Endothelial cell of umbilical vein (primary cell): Measurements from ENCODE around the gene ETS1. TPM values are rescaled to one million over a fixed set of nuclear protein-coding genes. Genes with fewer than 3 reads are reported as not detected.

ENCODE experiments used
- BruUV-seq: library from RNA; stranded (reverse); fragments of 400-500 nt; replicated peaks from 2 replicates; lab custom pipeline; 2021; lab: Mats Ljungman, UMichigan
- CTCF ChIA-PET: fragments of 300-600, 350-600 bp; sonication (Branson Sonifier 250); formaldehyde crosslinking; loops from one replicate; lab custom pipeline; 2021; ENCODE audit warnings: antibody characterized with exemption, inconsistent platforms; lab: Charles Lee
- POLR2A ChIA-PET: fragments of 300-600, 350-600 bp; sonication (Branson Sonifier 250); formaldehyde crosslinking; loops from one replicate; lab custom pipeline; 2021; ENCODE audit warnings: antibody characterized with exemption, inconsistent platforms; lab: Charles Lee
- DNase-seq: peaks from one replicate; pipeline ENCODE4 v3.0.0-alpha.2; 2011; ENCODE audit warnings: low read depth, low spot score
- FAIRE-seq: peaks from 2 replicates; lab custom pipeline; 2011; peaks lifted over from hg19 to GRCh38; lab: Jason Lieb, UNC
- H2AFZ ChIP-seq: 2 replicates; pipeline ENCODE4 v1.6.0; 2012; ENCODE audit warnings: low read depth, low read length, control low read depth, inconsistent platforms
- H3K27ac ChIP-seq: 2 replicates; pipeline ENCODE4 v1.5.1; 2011; ENCODE audit warnings: low read depth, mild to moderate bottlenecking, control low read depth, low read length, moderate library complexity; ENCODE audit not compliant: insufficient read depth
- H3K27me3 ChIP-seq, 2 experiments: 2 replicates each; pipeline versions ENCODE4 v1.6.0 to v1.6.1; 2011; ENCODE audit warnings: low read length in 2 of 2, mixed read lengths in 1 of 2; ENCODE audit not compliant: control insufficient read depth in 2 of 2, insufficient read depth in 2 of 2
- H3K36me3 ChIP-seq, 2 experiments: 2 replicates in 1 of 2; 3 replicates in 1 of 2; pipeline ENCODE4 v1.5.1; 2011; ENCODE audit warnings: low read length in 2 of 2, mild to moderate bottlenecking in 1 of 2, moderate library complexity in 1 of 2; ENCODE audit not compliant: control insufficient read depth in 2 of 2, insufficient read depth in 2 of 2; ENCODE audit errors: extremely low read depth in 1 of 2
- H3K4me1 ChIP-seq: 3 replicates; pipeline ENCODE4 v1.5.1; 2011; ENCODE audit warnings: mild to moderate bottlenecking, low read length; ENCODE audit not compliant: control insufficient read depth, insufficient read depth; ENCODE audit errors: extremely low read depth
- H3K4me2 ChIP-seq: 2 replicates; pipeline ENCODE4 v1.6.1; 2011; ENCODE audit warnings: low read length, control low read depth, mixed read lengths; ENCODE audit not compliant: insufficient read depth
- H3K4me3 ChIP-seq, 3 experiments: fragments of 200-600 bp in 1 of 3; sonication (generic), shearing (Covaris generic) in 1 of 3; replicated peaks in 1 of 3; 2 replicates each; pipeline ENCODE4 v1.5.1; 2011 to 2016; ENCODE audit warnings: control low read depth in 3 of 3, low read length in 3 of 3, mild to moderate bottlenecking in 2 of 3, inconsistent platforms in 1 of 3, low read depth in 1 of 3, moderate library complexity in 1 of 3; ENCODE audit not compliant: insufficient read depth in 1 of 3
- H3K79me2 ChIP-seq: 2 replicates; pipeline ENCODE4 v1.6.0; 2012; ENCODE audit warnings: low read length, inconsistent platforms; ENCODE audit not compliant: control insufficient read depth, insufficient read depth
- H3K9ac ChIP-seq: replicated peaks from 2 replicates; pipeline ENCODE3; 2011; ENCODE audit warnings: low read length, control low read depth; ENCODE audit not compliant: insufficient read depth; ENCODE audit errors: extremely low read depth
- H3K9me1 ChIP-seq: replicated peaks from 3 replicates; pipeline ENCODE4 v1.6.0; 2011; ENCODE audit warnings: mild to moderate bottlenecking, low read length; ENCODE audit not compliant: control insufficient read depth, insufficient read depth; ENCODE audit errors: extremely low read depth
- H3K9me3 ChIP-seq: replicated peaks from 2 replicates; pipeline ENCODE4 v1.5.1; 2012; ENCODE audit warnings: low read length, inconsistent platforms; ENCODE audit not compliant: control insufficient read depth, insufficient read depth
- H4K20me1 ChIP-seq: replicated peaks from 2 replicates; pipeline ENCODE3; 2011; ENCODE audit warnings: mild to moderate bottlenecking, low read length; ENCODE audit not compliant: control insufficient read depth, insufficient read depth; ENCODE audit errors: extremely low read depth
- EZH2 ChIP-seq: IDR thresholded peaks from 2 replicates; pipeline ENCODE4 v1.6.1; 2012; ENCODE audit warnings: borderline replicate concordance, low read depth, mild to moderate bottlenecking, moderate library complexity, low read length, inconsistent platforms; ENCODE audit not compliant: severe bottlenecking
- FOS ChIP-seq: IDR thresholded peaks from 2 replicates; pipeline ENCODE4 v1.6.1; 2011; ENCODE audit warnings: mild to moderate bottlenecking, low read length, moderate library complexity, borderline replicate concordance; ENCODE audit not compliant: insufficient read depth
- GATA2 ChIP-seq: IDR thresholded peaks from 2 replicates; pipeline ENCODE4 v1.7.0; 2011; ENCODE audit warnings: low read depth, mild to moderate bottlenecking, moderate library complexity, mixed read lengths, low read length; ENCODE audit not compliant: insufficient read length, insufficient read depth
- JUN ChIP-seq: IDR thresholded peaks from 2 replicates; pipeline ENCODE4 v1.6.1; 2011; ENCODE audit warnings: borderline replicate concordance, low read depth; ENCODE audit not compliant: insufficient read length, insufficient read depth
- MYC ChIP-seq: IDR thresholded peaks from one replicate; pipeline ENCODE4 v1.6.1; 2011; ENCODE audit warnings: mild to moderate bottlenecking, low read depth, low read length
- POLR2A ChIP-seq: IDR thresholded peaks from 2 replicates; pipeline ENCODE4 v1.6.1; 2012; ENCODE audit warnings: low read depth, mild to moderate bottlenecking, control low read depth, low read length
- POLR2AphosphoS5 ChIP-seq: IDR thresholded peaks from 2 replicates; pipeline ENCODE4 v1.6.1; 2012; ENCODE audit warnings: low read depth, mild to moderate bottlenecking, control low read depth, low read length, moderate library complexity; ENCODE audit not compliant: insufficient read depth
- dilution Hi-C: fragments of 300-500 bp; cut with MboI; formaldehyde crosslinking; loops from one replicate; pipeline ENCODE4 v1.15.0; 2019; ENCODE audit warnings: low sequenced_read_pairs; ENCODE audit not compliant: extremely low pct_ligation_motif_present
- intact Hi-C: fragments of 100-400 bp; cut with micrococcal nuclease; formaldehyde crosslinking; loops from one replicate; pipeline ENCODE4 v1.10.0; 2022
- polyA plus RNA-seq, 4 experiments: library from polyadenylated mRNA; depleted of rRNA in 3 of 4; stranded (reverse) in 3 of 4; unstranded in 1 of 4; fragments of >200 nt; gene quantifications; 2 replicates each; pipeline versions ENCODE4 v1.2.1 to v1.2.3, GENCODE V29; 2011 to 2012; ENCODE audit warnings: missing spikeins in 1 of 4
- total RNA-seq: library from RNA; stranded (reverse); gene quantifications from 2 replicates; pipeline ENCODE4 v1.2.3, GENCODE V29; 2021
- TF ChIP-seq, protein P1 (sequence below): IDR thresholded peaks from 2 replicates; pipeline ENCODE4 v1.6.1; 2011; ENCODE audit not compliant: insufficient read depth, insufficient read length
- TF ChIP-seq, protein P2 (sequence below), 2 donors: IDR thresholded peaks; 1 replicate in 1 of 2; 2 replicates in 1 of 2; pipeline ENCODE4 v1.5.1; 2011; ENCODE audit warnings: low read length in 2 of 2, mild to moderate bottlenecking in 2 of 2, moderate library complexity in 2 of 2, control low read depth in 1 of 2, inconsistent platforms in 1 of 2, low read depth in 1 of 2; ENCODE audit not compliant: insufficient read depth in 1 of 2; ENCODE audit errors: extremely low read depth in 1 of 2

Gene ETS1
- total and polyA plus RNA-seq, 2 donors (not counting 3 experiments of a cell fraction or from before 2014, with no cell fraction given) = 34.2 to 115 TPM

DNA sequence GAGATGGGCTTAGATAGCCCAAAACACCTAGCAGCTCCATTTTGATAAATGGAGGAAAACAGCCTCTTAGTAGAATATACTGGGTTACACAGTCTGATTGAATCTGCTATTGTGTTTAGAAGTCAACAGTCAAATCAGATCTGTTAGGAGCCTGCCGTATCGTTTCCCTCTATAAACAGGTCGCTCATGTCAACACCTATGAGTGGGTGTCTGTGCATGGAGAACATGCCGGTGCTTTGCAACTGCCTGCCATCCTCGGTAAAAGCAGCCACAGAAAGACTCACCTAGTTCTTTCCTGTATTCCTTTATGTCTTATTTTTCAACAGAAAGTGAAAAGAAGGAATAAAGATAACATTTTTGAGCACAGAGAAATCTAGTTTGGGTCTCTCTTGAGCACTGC, 99.4 kb downstream of the ETS1 start:
- no peak overlapping the region for H3K27ac ChIP-seq
- dilution Hi-C loops = no loop called here
- DNase-seq (no peak), FAIRE-seq (no peak)
- ChIA-PET POLR2A (no interaction called here), CTCF (interaction anchor here (1.2 kb wide), 1 partner anchor 9 kb away, joined by 3 read pairs; no protein-coding TSS in a partner anchor)
- H3K9me3 ChIP-seq = no peaks in the 10 kb centered on the region
- H3K79me2 ChIP-seq = peaks cover 55% of the 10 kb centered on the region
- H3K9me1 ChIP-seq = no peaks in the 10 kb centered on the region
- no peak overlapping the region for H3K9ac ChIP-seq
- peaks cover 16% of the 10 kb centered on the region for H3K4me1 ChIP-seq
- no peak overlapping the region for H2AFZ ChIP-seq
- TF ChIP-seq JUN = no peak
- no peak for TF ChIP-seq FOS
- TF ChIP-seq EZH2 = no peak
- no peak for TF ChIP-seq POLR2A
- no peak for TF ChIP-seq MYC
- TF ChIP-seq POLR2AphosphoS5 = no peak
- no peak for TF ChIP-seq GATA2
- TF ChIP-seq, protein P1, sequence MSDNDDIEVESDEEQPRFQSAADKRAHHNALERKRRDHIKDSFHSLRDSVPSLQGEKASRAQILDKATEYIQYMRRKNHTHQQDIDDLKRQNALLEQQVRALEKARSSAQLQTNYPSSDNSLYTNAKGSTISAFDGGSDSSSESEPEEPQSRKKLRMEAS = no peak
- TF ChIP-seq, protein P2, sequence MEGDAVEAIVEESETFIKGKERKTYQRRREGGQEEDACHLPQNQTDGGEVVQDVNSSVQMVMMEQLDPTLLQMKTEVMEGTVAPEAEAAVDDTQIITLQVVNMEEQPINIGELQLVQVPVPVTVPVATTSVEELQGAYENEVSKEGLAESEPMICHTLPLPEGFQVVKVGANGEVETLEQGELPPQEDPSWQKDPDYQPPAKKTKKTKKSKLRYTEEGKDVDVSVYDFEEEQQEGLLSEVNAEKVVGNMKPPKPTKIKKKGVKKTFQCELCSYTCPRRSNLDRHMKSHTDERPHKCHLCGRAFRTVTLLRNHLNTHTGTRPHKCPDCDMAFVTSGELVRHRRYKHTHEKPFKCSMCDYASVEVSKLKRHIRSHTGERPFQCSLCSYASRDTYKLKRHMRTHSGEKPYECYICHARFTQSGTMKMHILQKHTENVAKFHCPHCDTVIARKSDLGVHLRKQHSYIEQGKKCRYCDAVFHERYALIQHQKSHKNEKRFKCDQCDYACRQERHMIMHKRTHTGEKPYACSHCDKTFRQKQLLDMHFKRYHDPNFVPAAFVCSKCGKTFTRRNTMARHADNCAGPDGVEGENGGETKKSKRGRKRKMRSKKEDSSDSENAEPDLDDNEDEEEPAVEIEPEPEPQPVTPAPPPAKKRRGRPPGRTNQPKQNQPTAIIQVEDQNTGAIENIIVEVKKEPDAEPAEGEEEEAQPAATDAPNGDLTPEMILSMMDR (IDR thresholded peaks at IDR 0.05; ENCODE audit: extremely low read depth in 1 of 2, insufficient read depth in 1 of 2, low read depth in 1 of 2, low read length in 2 of 2) = no peak
- no peaks in the 10 kb centered on the region for H3K27me3 ChIP-seq
- H3K4me2 ChIP-seq = no peak overlapping the region
- H4K20me1 ChIP-seq = no peaks in the 10 kb centered on the region
- H3K4me3 ChIP-seq = no peak overlapping the region
- peaks cover 27 to 43% of the 10 kb centered on the region in 2 experiments for H3K36me3 ChIP-seq
- no TSS peak for BruUV-seq
- intact Hi-C loops = no loop called here
